ENCODE data around the gene SLC4A1AP.

- TF ChIP-seq REST (IDR thresholded peaks at IDR 0.05): no peak
- TF ChIP-seq CTCF (IDR thresholded peaks at IDR 0.05; ENCODE audit: low read depth, low read length, missing input control): no peak
- no peak for TF ChIP-seq YY1 (IDR thresholded peaks at IDR 0.05)
- TF ChIP-seq MAX (IDR thresholded peaks at IDR 0.05): no peak
- TF ChIP-seq ZBTB33 (IDR thresholded peaks at IDR 0.05): no peak
- TF ChIP-seq TAF1 (conservative IDR thresholded peaks at IDR 0.05): no peak
- TF ChIP-seq RAD21 (IDR thresholded peaks at IDR 0.05): no peak
- no peak for TF ChIP-seq HNF4G (IDR thresholded peaks at IDR 0.05)
These were observed 16.4 kb upstream of the SLC4A1AP start for GRCh38 chr2:27647289-27647688.
